GM12892 (cell line): ENCODE measurements around the gene DHRS3.
"Not testable (repeated sequence)": the region's sequence is repeated elsewhere in the genome, so short reads cannot be mapped to it uniquely, and the experiment has no call there.

Experiments used
- DNase-seq: peaks from one replicate; pipeline ENCODE4 v3.0.0; 2011; ENCODE audit not compliant: insufficient read length
- FAIRE-seq: peaks from 2 replicates; lab custom pipeline; 2011; peaks lifted over from hg19 to GRCh38; lab: Jason Lieb, UNC
- POLR2A ChIP-seq: IDR thresholded peaks from 2 replicates; pipeline ENCODE4 v1.6.1; 2011; ENCODE audit warnings: low read depth, low read length, control low read depth
- POLR2AphosphoS5 ChIP-seq: IDR thresholded peaks from 2 replicates; pipeline ENCODE4 v1.6.1; 2011; ENCODE audit warnings: low read depth, low read length, control low read depth
- TAF1 ChIP-seq: IDR thresholded peaks from 2 replicates; pipeline ENCODE4 v1.6.1; 2011; ENCODE audit warnings: low read depth, mild to moderate bottlenecking, control low read depth, low read length, borderline replicate concordance

DHRS3 gene

GRCh38 chr1:12544357-12544756 lies 73.7 kb downstream of the DHRS3 start:
- FAIRE-seq (no peak), DNase-seq (no peak)
- TF ChIP-seq POLR2AphosphoS5 (no peak), POLR2A (no peak), TAF1 (no peak)

GRCh38 chr1:12543740-12544154 lies 74.3 kb downstream of the DHRS3 start:
- DNase-seq (no peak), FAIRE-seq (no peak)
- TF ChIP-seq POLR2AphosphoS5 (no peak), POLR2A (no peak), TAF1 (no peak)

GRCh38 chr1:12542616-12543592 lies 75.1 kb downstream of the DHRS3 start:
- TF ChIP-seq POLR2A = no peak
- no peak for TF ChIP-seq TAF1
- TF ChIP-seq POLR2AphosphoS5 = no peak
- FAIRE-seq (no peak), DNase-seq (no peak)

GRCh38 chr1:12542138-12542465 lies 75.9 kb downstream of the DHRS3 start:
- DNase-seq (no peak), FAIRE-seq (no peak)
- no peak for TF ChIP-seq POLR2AphosphoS5
- no peak for TF ChIP-seq TAF1
- no peak for TF ChIP-seq POLR2A

- TF ChIP-seq POLR2AphosphoS5 (no peak), TAF1 (no peak), POLR2A (no peak)
- DNase-seq (no peak), FAIRE-seq (no peak)
Observed at GRCh38 chr1:12541274-12542137, 76.5 kb downstream of the DHRS3 start.

- DNase-seq = no peak
- FAIRE-seq = no peak
- TF ChIP-seq TAF1 (no peak), POLR2A (no peak), POLR2AphosphoS5 (no peak)
Observed at GRCh38 chr1:12540580-12541273, 77.3 kb downstream of the DHRS3 start.

GRCh38 chr1:12539705-12540579 lies 78.1 kb downstream of the DHRS3 start:
- FAIRE-seq (no peak), DNase-seq (no peak)
- no peak for TF ChIP-seq POLR2AphosphoS5
- TF ChIP-seq POLR2A = no peak
- TF ChIP-seq TAF1 = no peak

- FAIRE-seq = no peak
- TF ChIP-seq POLR2A (no peak), POLR2AphosphoS5 (no peak), TAF1 (no peak)
- no peak for DNase-seq
Observed at GRCh38 chr1:12539320-12539704, 78.7 kb downstream of the DHRS3 start.

- not testable (repeated sequence) for DNase-seq, FAIRE-seq
Observed at GRCh38 chr1:12538536-12538935, 79.5 kb downstream of the DHRS3 start.

- DNase-seq (no peak), FAIRE-seq (no peak)
- TF ChIP-seq TAF1 = no peak
- no peak for TF ChIP-seq POLR2AphosphoS5
- no peak for TF ChIP-seq POLR2A
Observed at GRCh38 chr1:12537906-12538461, 80.0 kb downstream of the DHRS3 start.
